SK-N-SH (cell line): ENCODE data around the gene ITGA1.

Experiments used
- CTCF ChIP-seq: fragments of 200-600 bp; sonication (generic); IDR thresholded peaks from 2 replicates; pipeline ENCODE4 v1.6.1; 2017; ENCODE audit warnings: antibody characterized with exemption, mild to moderate bottlenecking, moderate library complexity
- TAF1 ChIP-seq: IDR thresholded peaks from 2 replicates; pipeline ENCODE4 v1.6.1; 2012; ENCODE audit warnings: low read depth, mild to moderate bottlenecking, low read length, moderate library complexity, borderline replicate concordance

GRCh38 chr5:52875827-52876226 is 88.1 kb downstream of the ITGA1 start:
- TF ChIP-seq TAF1 (no peak), CTCF (no peak)
